WTC11 (cell line): Measurements from ENCODE around the gene SYPL1. TPM values are rescaled to one million over a fixed set of nuclear protein-coding genes. Genes with fewer than 3 reads are reported as not detected.

Experiments used
- ATAC-seq: fragments of 200-7000 bp; cut with Tn5 transposase; 2 replicates; pipeline ENCODE4 v1.10.0; 2021; ENCODE audit warnings: mild to moderate bottlenecking, moderate library complexity
- CTCF ChIA-PET: fragments of 300-600 bp; sonication (Branson Sonifier 250); formaldehyde crosslinking; loops from one replicate; lab custom pipeline; 2021; ENCODE audit warnings: antibody characterized with exemption; lab: Charles Lee
- POLR2A ChIA-PET: fragments of 350-600 bp; sonication (Branson Sonifier 250); formaldehyde crosslinking; loops from one replicate; lab custom pipeline; 2021; ENCODE audit warnings: antibody characterized with exemption; lab: Charles Lee
- DNase-seq: peaks from one replicate; pipeline ENCODE4 v3.0.0; 2021; ENCODE audit warnings: low spot score
- H3K27ac Mint-ChIP-seq: 2 replicates; pipeline ENCODE4 v1.8.0; 2021; ENCODE audit warnings: mixed read lengths
- H3K27me3 Mint-ChIP-seq: 2 replicates; pipeline ENCODE4 v1.8.0; 2021; ENCODE audit warnings: low read depth, mild to moderate bottlenecking, moderate library complexity, mixed read lengths
- H3K36me3 Mint-ChIP-seq: 2 replicates; pipeline ENCODE4 v1.8.0; 2021; ENCODE audit warnings: mixed read lengths
- H3K4me1 Mint-ChIP-seq: 2 replicates; pipeline ENCODE4 v1.8.0; 2022; ENCODE audit warnings: mixed read lengths
- H3K4me3 Mint-ChIP-seq: 2 replicates; pipeline ENCODE4 v1.8.0; 2021; ENCODE audit warnings: mild to moderate bottlenecking, moderate library complexity, mixed read lengths
- H3K9me3 Mint-ChIP-seq: 2 replicates; pipeline ENCODE4 v1.8.0; 2021; ENCODE audit warnings: mixed read lengths
- ELF4 ChIP-seq: sonication (generic); formaldehyde crosslinking; IDR thresholded peaks from 2 replicates; pipeline ENCODE4 v1.8.1; 2022; ENCODE audit warnings: low read depth, mild to moderate bottlenecking, moderate library complexity, missing genetic modification reagents
- EMX1 ChIP-seq: fragments of 250-450 bp; sonication (Bioruptor Pico); IDR thresholded peaks from 2 replicates; pipeline ENCODE4 v1.8.0; 2021; ENCODE audit warnings: mild to moderate bottlenecking
- FOXJ3 ChIP-seq: sonication (generic); formaldehyde crosslinking; IDR thresholded peaks from 2 replicates; pipeline ENCODE4 v1.9.0; 2021; ENCODE audit warnings: missing genetic modification reagents, mild to moderate bottlenecking, borderline replicate concordance
- FOXK1 ChIP-seq: sonication (generic); formaldehyde crosslinking; IDR thresholded peaks from 2 replicates; pipeline ENCODE4 v1.8.0; 2022; ENCODE audit warnings: mild to moderate bottlenecking, moderate library complexity, missing genetic modification reagents
- GRHL2 ChIP-seq: fragments of 250-450 bp; sonication (Bioruptor Pico); IDR thresholded peaks from 2 replicates; pipeline ENCODE4 v1.8.0; 2022; ENCODE audit warnings: mild to moderate bottlenecking, moderate library complexity; ENCODE audit not compliant: insufficient replicate concordance, severe bottlenecking
- HMGA2 ChIP-seq: fragments of 250-450 bp; sonication (Bioruptor Pico); IDR thresholded peaks from 2 replicates; pipeline ENCODE4 v1.4.0; 2021; ENCODE audit warnings: mild to moderate bottlenecking, moderate library complexity
- KAT7 ChIP-seq: sonication (generic); formaldehyde crosslinking; IDR thresholded peaks from 2 replicates; pipeline ENCODE4 v1.8.1; 2023; ENCODE audit warnings: missing genetic modification reagents, mild to moderate bottlenecking, borderline replicate concordance
- NR1H2 ChIP-seq: sonication (generic); formaldehyde crosslinking; IDR thresholded peaks from 2 replicates; pipeline ENCODE4 v1.9.0; 2021; ENCODE audit warnings: mild to moderate bottlenecking, moderate library complexity, missing genetic modification reagents
- NR3C1 ChIP-seq: sonication (generic); formaldehyde crosslinking; conservative IDR thresholded peaks from 2 replicates; pipeline ENCODE4 v1.8.1; 2023; ENCODE audit warnings: low read depth, mild to moderate bottlenecking, missing genetic modification reagents
- SMAD4 ChIP-seq: sonication (generic); formaldehyde crosslinking; IDR thresholded peaks from 2 replicates; pipeline ENCODE4 v1.8.0; 2022; ENCODE audit warnings: mild to moderate bottlenecking, missing genetic modification reagents
- SP1 ChIP-seq: sonication (generic); formaldehyde crosslinking; conservative IDR thresholded peaks from 2 replicates; pipeline ENCODE4 v1.8.1; 2022; ENCODE audit warnings: missing genetic modification reagents
- TEAD4 ChIP-seq: sonication (generic); formaldehyde crosslinking; IDR thresholded peaks from 2 replicates; pipeline ENCODE4 v1.8.0; 2022; ENCODE audit warnings: mild to moderate bottlenecking, missing genetic modification reagents
- ZNF219 ChIP-seq: sonication (generic); formaldehyde crosslinking; IDR thresholded peaks from 2 replicates; pipeline ENCODE4 v1.8.0; 2023; ENCODE audit warnings: missing genetic modification reagents, mild to moderate bottlenecking, borderline replicate concordance
- ZNF317 ChIP-seq: sonication (generic); formaldehyde crosslinking; IDR thresholded peaks from 2 replicates; pipeline ENCODE4 v1.8.1; 2023; ENCODE audit warnings: low read depth, mild to moderate bottlenecking, moderate library complexity, missing genetic modification reagents, borderline replicate concordance
- ZNF416 ChIP-seq: fragments of 250-450 bp; sonication (Bioruptor Pico); IDR thresholded peaks from 2 replicates; pipeline ENCODE4 v1.9.0; 2021; ENCODE audit warnings: mild to moderate bottlenecking, inconsistent platforms
- total RNA-seq: library from RNA; stranded (reverse); gene quantifications from 3 replicates; pipeline ENCODE4 v1.2.3, GENCODE V29; 2021
- TF ChIP-seq, protein P1 (sequence below): fragments of 250-450 bp; sonication (Bioruptor Pico); conservative IDR thresholded peaks from 2 replicates; pipeline ENCODE4 v1.9.0; 2021; ENCODE audit warnings: mild to moderate bottlenecking
- TF ChIP-seq, protein P2 (sequence below): sonication (generic); formaldehyde crosslinking; conservative IDR thresholded peaks from 2 replicates; pipeline ENCODE4 v1.8.1; 2022; ENCODE audit warnings: mild to moderate bottlenecking, missing genetic modification reagents
- TF ChIP-seq, protein P3 (sequence below): sonication (generic); formaldehyde crosslinking; IDR thresholded peaks from 2 replicates; pipeline ENCODE4 v1.8.1; 2022; ENCODE audit warnings: missing genetic modification reagents, borderline replicate concordance
- TF ChIP-seq, protein P4 (sequence below): fragments of 250-450 bp; sonication (Bioruptor Pico); IDR thresholded peaks from 2 replicates; pipeline ENCODE4 v1.9.0; 2021; ENCODE audit warnings: mild to moderate bottlenecking
- TF ChIP-seq, protein P5 (sequence below): sonication (generic); formaldehyde crosslinking; IDR thresholded peaks from 2 replicates; pipeline ENCODE4 v1.8.0; 2022; ENCODE audit warnings: mild to moderate bottlenecking, missing genetic modification reagents
- TF ChIP-seq, protein P6 (sequence below): sonication (generic); formaldehyde crosslinking; IDR thresholded peaks from 2 replicates; pipeline ENCODE4 v1.8.1; 2022; ENCODE audit warnings: mild to moderate bottlenecking, moderate library complexity, missing genetic modification reagents
- TF ChIP-seq, protein P7 (sequence below): sonication (generic); formaldehyde crosslinking; IDR thresholded peaks from 2 replicates; pipeline ENCODE4 v1.8.1; 2023; ENCODE audit warnings: mild to moderate bottlenecking, missing genetic modification reagents, moderate library complexity
- TF ChIP-seq, protein P8 (sequence below): sonication (generic); formaldehyde crosslinking; IDR thresholded peaks from 2 replicates; pipeline ENCODE4 v1.8.0; 2023; ENCODE audit warnings: mild to moderate bottlenecking, missing genetic modification reagents

Gene SYPL1
- total RNA-seq, 1 experiment from 2014 or later: 54.8 TPM

DNA sequence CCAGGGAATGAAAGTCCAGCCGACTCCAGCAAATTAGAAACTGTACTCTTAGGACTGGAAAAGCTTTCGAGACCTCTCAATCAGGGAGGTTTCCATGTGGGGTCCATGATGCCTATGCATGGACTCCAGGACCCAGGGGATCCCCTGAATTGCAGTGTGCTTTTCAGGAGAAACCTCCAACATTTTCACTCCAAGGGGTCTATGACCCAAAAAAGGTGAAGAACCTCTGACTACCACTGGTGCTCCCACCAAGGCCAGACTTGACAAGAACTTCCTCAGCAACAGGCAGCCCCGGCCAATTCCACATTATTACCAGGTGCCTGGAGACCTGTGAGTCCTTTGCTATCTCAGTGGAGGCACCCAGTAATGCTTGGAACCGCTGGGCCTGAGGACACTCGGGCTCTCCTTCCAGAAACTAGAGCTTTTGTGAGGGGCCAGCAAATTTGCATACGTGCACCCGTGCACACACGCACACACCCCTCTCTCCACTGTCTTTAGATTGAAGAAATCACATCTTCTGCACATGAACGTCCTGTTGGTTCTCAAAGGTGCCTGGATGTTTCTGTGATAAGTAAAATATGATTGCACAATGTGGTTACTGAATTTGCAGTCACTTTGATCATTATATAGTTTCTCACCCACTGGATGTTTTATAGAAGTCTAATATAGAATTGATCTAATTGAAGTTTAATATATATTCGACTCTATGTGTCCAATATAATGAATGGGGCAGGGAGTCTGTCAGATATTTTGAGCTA is 54.7 kb downstream of the SYPL1 start:
- peaks cover 3% of the 10 kb centered on the region; the same call in 1 of the 2 replicates for H3K27me3 Mint-ChIP-seq
- no peak for TF ChIP-seq ZNF219 (CRISPR knock-in tag)
- TF ChIP-seq, protein P1, sequence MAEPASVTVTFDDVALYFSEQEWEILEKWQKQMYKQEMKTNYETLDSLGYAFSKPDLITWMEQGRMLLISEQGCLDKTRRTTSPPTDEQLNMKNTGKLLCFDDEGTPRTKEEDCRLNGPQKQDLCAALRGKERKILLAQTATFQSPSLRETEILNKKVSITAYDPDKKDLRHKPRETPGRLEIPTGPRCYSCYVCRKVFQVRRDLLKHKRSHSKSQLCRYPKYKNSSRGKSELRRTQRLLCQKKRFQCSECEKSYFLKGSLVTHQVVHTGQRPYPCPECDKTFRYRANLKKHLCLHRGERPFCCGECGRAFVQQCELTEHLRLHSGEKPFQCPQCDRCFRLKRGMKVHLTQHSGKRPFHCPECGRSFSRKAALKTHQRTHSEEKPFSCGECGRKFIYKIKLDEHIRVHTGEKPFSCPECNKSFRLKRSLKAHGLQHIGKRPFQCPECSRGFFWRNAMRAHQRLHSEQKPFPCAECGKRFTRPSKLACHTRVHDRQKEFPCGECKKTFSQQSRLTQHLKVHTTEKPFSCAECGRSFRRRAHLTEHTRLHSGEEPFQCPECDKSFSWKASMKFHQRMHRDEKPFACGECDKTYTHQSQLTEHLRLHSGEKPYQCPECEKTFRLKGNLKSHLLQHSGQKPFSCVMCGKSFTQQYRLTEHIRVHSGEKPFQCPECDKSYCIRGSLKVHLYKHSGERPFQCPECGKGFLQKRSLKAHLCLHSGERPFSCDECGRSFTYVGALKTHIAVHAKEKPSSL (CRISPR knock-in tag): no peak
- TF ChIP-seq, protein P2, sequence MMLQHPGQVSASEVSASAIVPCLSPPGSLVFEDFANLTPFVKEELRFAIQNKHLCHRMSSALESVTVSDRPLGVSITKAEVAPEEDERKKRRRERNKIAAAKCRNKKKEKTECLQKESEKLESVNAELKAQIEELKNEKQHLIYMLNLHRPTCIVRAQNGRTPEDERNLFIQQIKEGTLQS: no peak
- no peak for TF ChIP-seq GRHL2 (CRISPR knock-in tag)
- no peak for TF ChIP-seq HMGA2
- no peak for TF ChIP-seq FOXK1 (CRISPR knock-in tag)
- TF ChIP-seq FOXJ3 (CRISPR knock-in tag): no peak
- TF ChIP-seq ZNF317 (CRISPR knock-in tag): no peak
- TF ChIP-seq, protein P3, sequence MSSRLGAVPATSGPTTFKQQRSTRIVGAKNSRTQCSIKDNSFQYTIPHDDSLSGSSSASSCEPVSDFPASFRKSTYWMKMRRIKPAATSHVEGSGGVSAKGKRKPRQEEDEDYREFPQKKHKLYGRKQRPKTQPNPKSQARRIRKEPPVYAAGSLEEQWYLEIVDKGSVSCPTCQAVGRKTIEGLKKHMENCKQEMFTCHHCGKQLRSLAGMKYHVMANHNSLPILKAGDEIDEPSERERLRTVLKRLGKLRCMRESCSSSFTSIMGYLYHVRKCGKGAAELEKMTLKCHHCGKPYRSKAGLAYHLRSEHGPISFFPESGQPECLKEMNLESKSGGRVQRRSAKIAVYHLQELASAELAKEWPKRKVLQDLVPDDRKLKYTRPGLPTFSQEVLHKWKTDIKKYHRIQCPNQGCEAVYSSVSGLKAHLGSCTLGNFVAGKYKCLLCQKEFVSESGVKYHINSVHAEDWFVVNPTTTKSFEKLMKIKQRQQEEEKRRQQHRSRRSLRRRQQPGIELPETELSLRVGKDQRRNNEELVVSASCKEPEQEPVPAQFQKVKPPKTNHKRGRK (CRISPR knock-in tag): no peak
- TF ChIP-seq ZNF416: no peak
- TF ChIP-seq, all 79 proteins: peak for 0
- POLR2A ChIA-PET: interaction anchor here (0.5 to 0.9 kb wide), 2 partner anchors 37 to 57 kb away, joined by 3 read pairs; no protein-coding TSS in a partner anchor
- DNase-seq: no peak
- H3K4me1 Mint-ChIP-seq: peaks cover 23% of the 10 kb centered on the region
- CTCF ChIA-PET: interaction anchor here (0.6 to 4.4 kb wide), 2 partner anchors 17 to 97 kb away, joined by 3 to 44 read pairs; no protein-coding TSS in a partner anchor
- no peak overlapping the region for H3K27ac Mint-ChIP-seq
- no peak overlapping the region for H3K4me3 Mint-ChIP-seq
- H3K9me3 Mint-ChIP-seq: peaks cover 16% of the 10 kb centered on the region
- no peak for ATAC-seq
- H3K36me3 Mint-ChIP-seq: peaks cover 11% of the 10 kb centered on the region

DNA sequence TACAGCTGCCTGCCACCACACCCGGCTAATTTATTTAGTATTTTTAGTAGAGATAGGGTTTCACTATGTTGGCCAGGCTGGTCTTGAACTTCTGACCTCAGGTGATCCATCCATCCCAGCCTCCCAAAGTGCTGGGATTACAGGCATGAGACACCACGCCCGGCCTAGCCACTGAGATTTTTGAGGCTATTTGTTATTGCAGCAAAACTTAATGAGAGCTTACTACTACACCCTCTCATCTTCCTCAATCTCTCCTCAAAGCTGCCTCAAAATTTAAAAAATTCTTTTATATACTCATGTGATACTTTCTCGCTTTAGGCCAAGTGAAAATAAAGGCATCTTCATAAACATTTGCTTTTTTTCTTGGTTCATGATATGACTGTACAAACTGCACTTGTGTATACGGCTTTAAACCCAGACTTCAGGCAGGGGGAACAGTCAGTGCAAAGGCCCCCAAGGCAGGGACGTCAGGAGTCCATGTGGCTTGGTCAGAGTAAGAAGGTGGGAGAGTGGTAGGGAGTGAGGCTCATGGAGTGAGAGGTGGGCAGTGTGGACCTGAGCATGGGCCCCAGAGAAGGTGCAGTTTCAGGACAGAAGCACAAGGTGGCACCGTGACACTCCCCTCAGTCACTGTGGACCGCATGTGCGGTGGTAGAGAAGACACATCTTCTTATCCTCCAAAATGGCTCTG is 55.5 kb downstream of the SYPL1 start:
- H3K9me3 Mint-ChIP-seq: peaks cover 19% of the 10 kb centered on the region
- H3K36me3 Mint-ChIP-seq: peaks cover 14% of the 10 kb centered on the region
- DNase-seq (peak; percentile 70), ATAC-seq (peak; percentile 93)
- ChIA-PET POLR2A (no interaction called here), CTCF (interaction anchor here (4.4 kb wide), 1 partner anchor 97 kb away, joined by 44 read pairs; no protein-coding TSS in a partner anchor)
- peaks cover 21% of the 10 kb centered on the region for H3K4me1 Mint-ChIP-seq
- peaks cover 3% of the 10 kb centered on the region; the same call in 1 of the 2 replicates for H3K27me3 Mint-ChIP-seq
- no peak overlapping the region for H3K4me3 Mint-ChIP-seq
- H3K27ac Mint-ChIP-seq: no peak overlapping the region
- no peak for TF ChIP-seq TEAD4
- TF ChIP-seq, protein P4, sequence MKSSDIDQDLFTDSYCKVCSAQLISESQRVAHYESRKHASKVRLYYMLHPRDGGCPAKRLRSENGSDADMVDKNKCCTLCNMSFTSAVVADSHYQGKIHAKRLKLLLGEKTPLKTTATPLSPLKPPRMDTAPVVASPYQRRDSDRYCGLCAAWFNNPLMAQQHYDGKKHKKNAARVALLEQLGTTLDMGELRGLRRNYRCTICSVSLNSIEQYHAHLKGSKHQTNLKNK (CRISPR knock-in tag): no peak
- TF ChIP-seq KAT7 (CRISPR knock-in tag): no peak
- TF ChIP-seq, protein P5, sequence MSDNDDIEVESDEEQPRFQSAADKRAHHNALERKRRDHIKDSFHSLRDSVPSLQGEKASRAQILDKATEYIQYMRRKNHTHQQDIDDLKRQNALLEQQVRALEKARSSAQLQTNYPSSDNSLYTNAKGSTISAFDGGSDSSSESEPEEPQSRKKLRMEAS: 0 out of 2 replicates have a peak, but pooled peaks have one; percentile 46
- TF ChIP-seq ELF4 (CRISPR knock-in tag): no peak
- TF ChIP-seq NR1H2 (CRISPR knock-in tag): no peak
- no peak for TF ChIP-seq SMAD4 (CRISPR knock-in tag)
- TF ChIP-seq SP1: no peak
- TF ChIP-seq, protein P6, sequence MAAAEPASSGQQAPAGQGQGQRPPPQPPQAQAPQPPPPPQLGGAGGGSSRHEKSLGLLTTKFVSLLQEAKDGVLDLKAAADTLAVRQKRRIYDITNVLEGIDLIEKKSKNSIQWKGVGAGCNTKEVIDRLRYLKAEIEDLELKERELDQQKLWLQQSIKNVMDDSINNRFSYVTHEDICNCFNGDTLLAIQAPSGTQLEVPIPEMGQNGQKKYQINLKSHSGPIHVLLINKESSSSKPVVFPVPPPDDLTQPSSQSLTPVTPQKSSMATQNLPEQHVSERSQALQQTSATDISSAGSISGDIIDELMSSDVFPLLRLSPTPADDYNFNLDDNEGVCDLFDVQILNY (CRISPR knock-in tag): no peak
- TF ChIP-seq NR3C1 (CRISPR knock-in tag): no peak
- TF ChIP-seq EMX1: no peak
- TF ChIP-seq, protein P7, sequence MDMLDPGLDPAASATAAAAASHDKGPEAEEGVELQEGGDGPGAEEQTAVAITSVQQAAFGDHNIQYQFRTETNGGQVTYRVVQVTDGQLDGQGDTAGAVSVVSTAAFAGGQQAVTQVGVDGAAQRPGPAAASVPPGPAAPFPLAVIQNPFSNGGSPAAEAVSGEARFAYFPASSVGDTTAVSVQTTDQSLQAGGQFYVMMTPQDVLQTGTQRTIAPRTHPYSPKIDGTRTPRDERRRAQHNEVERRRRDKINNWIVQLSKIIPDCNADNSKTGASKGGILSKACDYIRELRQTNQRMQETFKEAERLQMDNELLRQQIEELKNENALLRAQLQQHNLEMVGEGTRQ (CRISPR knock-in tag): no peak
- TF ChIP-seq, protein P8, sequence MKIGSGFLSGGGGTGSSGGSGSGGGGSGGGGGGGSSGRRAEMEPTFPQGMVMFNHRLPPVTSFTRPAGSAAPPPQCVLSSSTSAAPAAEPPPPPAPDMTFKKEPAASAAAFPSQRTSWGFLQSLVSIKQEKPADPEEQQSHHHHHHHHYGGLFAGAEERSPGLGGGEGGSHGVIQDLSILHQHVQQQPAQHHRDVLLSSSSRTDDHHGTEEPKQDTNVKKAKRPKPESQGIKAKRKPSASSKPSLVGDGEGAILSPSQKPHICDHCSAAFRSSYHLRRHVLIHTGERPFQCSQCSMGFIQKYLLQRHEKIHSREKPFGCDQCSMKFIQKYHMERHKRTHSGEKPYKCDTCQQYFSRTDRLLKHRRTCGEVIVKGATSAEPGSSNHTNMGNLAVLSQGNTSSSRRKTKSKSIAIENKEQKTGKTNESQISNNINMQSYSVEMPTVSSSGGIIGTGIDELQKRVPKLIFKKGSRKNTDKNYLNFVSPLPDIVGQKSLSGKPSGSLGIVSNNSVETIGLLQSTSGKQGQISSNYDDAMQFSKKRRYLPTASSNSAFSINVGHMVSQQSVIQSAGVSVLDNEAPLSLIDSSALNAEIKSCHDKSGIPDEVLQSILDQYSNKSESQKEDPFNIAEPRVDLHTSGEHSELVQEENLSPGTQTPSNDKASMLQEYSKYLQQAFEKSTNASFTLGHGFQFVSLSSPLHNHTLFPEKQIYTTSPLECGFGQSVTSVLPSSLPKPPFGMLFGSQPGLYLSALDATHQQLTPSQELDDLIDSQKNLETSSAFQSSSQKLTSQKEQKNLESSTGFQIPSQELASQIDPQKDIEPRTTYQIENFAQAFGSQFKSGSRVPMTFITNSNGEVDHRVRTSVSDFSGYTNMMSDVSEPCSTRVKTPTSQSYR (CRISPR knock-in tag): no peak
